Left lung (tissue), 10 donors: Measurements from ENCODE around the gene FGGY. TPM values are rescaled to one million over a fixed set of nuclear protein-coding genes. Genes with fewer than 3 reads are reported as not detected.
"Not testable (repeated sequence)": the region's sequence is repeated elsewhere in the genome, so short reads cannot be mapped to it uniquely, and the experiment has no call there.

Source experiments
- ATAC-seq: fragments of 200-7000 bp; cut with Tn5 transposase; one replicate; pipeline ENCODE4 v1.9.1; 2020; ENCODE audit warnings: moderate library complexity
- DNase-seq, 4 donors: peaks; one replicate each; pipeline ENCODE4 v3.0.0-alpha.2; 2013 to 2020
- H3K27ac ChIP-seq, 2 donors: fragments of 200-600 bp; sonication (generic) in 1 of 2; one replicate each; pipeline versions ENCODE4 v1.5.0 to v1.8.0; 2020 to 2021
- H3K27me3 ChIP-seq, 2 donors: fragments of 200-600 bp; sonication (generic) in 1 of 2; one replicate each; pipeline versions ENCODE4 v1.5.0 to v1.8.0; 2020 to 2021
- H3K36me3 ChIP-seq, 2 donors: fragments of 200-600 bp; sonication (generic) in 1 of 2; one replicate each; pipeline versions ENCODE4 v1.5.0 to v1.8.0; 2020 to 2021
- H3K4me1 ChIP-seq, 2 donors: fragments of 200-600 bp; one replicate each; pipeline ENCODE4 v1.8.0; 2021
- H3K4me3 ChIP-seq, 2 donors: fragments of 200-600 bp; sonication (generic) in 1 of 2; one replicate each; pipeline versions ENCODE4 v1.5.0 to v1.8.0; 2020 to 2021; ENCODE audit warnings: mild to moderate bottlenecking in 1 of 2
- H3K9me3 ChIP-seq, 2 donors: fragments of 200-600 bp; sonication (generic) in 1 of 2; one replicate each; pipeline versions ENCODE4 v1.5.0 to v1.8.0; 2020 to 2021
- CTCF ChIP-seq, 2 donors: fragments of 200-600 bp; sonication (generic) in 1 of 2; IDR thresholded peaks; one replicate each; pipeline versions ENCODE4 v1.5.0 to v1.8.0; 2021; ENCODE audit warnings: antibody characterized with exemption in 2 of 2
- intact Hi-C, 2 donors: fragments of 100-400 bp; cut with DNase I; formaldehyde crosslinking; loops; one replicate each; pipeline versions ENCODE4 v1.11.2 to v1.14.2; 2022
- polyA plus RNA-seq, 6 donors: library from polyadenylated mRNA; unstranded; fragments of 120-200 nt; gene quantifications; one replicate each; pipeline ENCODE4 v1.2.1, GENCODE V29; 2013; ENCODE audit not compliant: insufficient read length in 6 of 6
- total RNA-seq, 2 donors: library from RNA; stranded (reverse); fragmentation: NEBNext Ultra II Directional; extraction: Animal tissue kit (Norgen Biotek cat#: 25700); gene quantifications; one replicate each; pipeline ENCODE4 v1.2.1, GENCODE V29; 2021
- donor health status: DM: no; HTN: yes; CAD: no.
- donor health status: DM: no; HTN: no; CAD: no.

FGGY gene
- total and polyA plus RNA-seq, 8 donors = 13.5 to 22.7 (median 18.4) TPM

GRCh38 chr1:59579222-59579621 lies 282.3 kb downstream of the FGGY start:
- no peaks in the 10 kb centered on the region for H3K4me1 ChIP-seq
- no peak for TF ChIP-seq CTCF (IDR thresholded peaks at IDR 0.05)
- H3K36me3 ChIP-seq = no peaks in the 10 kb centered on the region
- no peak for DNase-seq
- no peak for ATAC-seq
- H3K27ac ChIP-seq = no peak overlapping the region
- intact Hi-C loops = no loop called here
- H3K4me3 ChIP-seq = no peak overlapping the region
- H3K27me3 ChIP-seq = no peaks in the 10 kb centered on the region
- H3K9me3 ChIP-seq = peaks cover 0 to 3% of the 10 kb centered on the region in 2 donors

- intact Hi-C loops = no loop called here
Measured at GRCh38 chr1:59580257-59580656, 283.4 kb downstream of the FGGY start.

GRCh38 chr1:59592410-59592809 lies 295.5 kb downstream of the FGGY start:
- H3K4me3 ChIP-seq, ATAC-seq, H3K36me3 ChIP-seq, H3K27me3 ChIP-seq, intact Hi-C loops, H3K9me3 ChIP-seq, DNase-seq, H3K27ac ChIP-seq: not testable (repeated sequence)
- peaks cover 2 to 17% of the 10 kb centered on the region in 2 donors for H3K4me1 ChIP-seq

More at GRCh38 chr1:59580257-59580656, 283.4 kb downstream of the FGGY start:
- TF ChIP-seq CTCF (IDR thresholded peaks at IDR 0.05) = no peak
- Histone ChIP-seq H3K36me3 (no peaks in the 10 kb centered on the region), H3K4me1 (no peaks in the 10 kb centered on the region), H3K27ac (peak overlapping the region in 1 of 2 donors; percentile 55), H3K9me3 (no peaks in the 10 kb centered on the region), H3K27me3 (no peaks in the 10 kb centered on the region), H3K4me3 (no peak overlapping the region)
- ATAC-seq (no peak), DNase-seq (no peak)

GRCh38 chr1:59592924-59593323 lies 296.0 kb downstream of the FGGY start:
- Histone ChIP-seq H3K9me3 (no peaks in the 10 kb centered on the region), H3K4me1 (peaks cover 2 to 17% of the 10 kb centered on the region in 2 donors), H3K36me3 (no peaks in the 10 kb centered on the region), H3K27ac (no peak overlapping the region), H3K27me3 (no peaks in the 10 kb centered on the region), H3K4me3 (no peak overlapping the region)
- no peak for TF ChIP-seq CTCF (IDR thresholded peaks at IDR 0.05)
- ATAC-seq (no peak), DNase-seq (no peak)
- intact Hi-C loops = no loop called here

- Histone ChIP-seq H3K27me3 (no peaks in the 10 kb centered on the region), H3K36me3 (no peaks in the 10 kb centered on the region), H3K4me3 (no peak overlapping the region), H3K27ac (no peak overlapping the region), H3K4me1 (peaks cover 2 to 17% of the 10 kb centered on the region in 2 donors), H3K9me3 (no peaks in the 10 kb centered on the region)
- ATAC-seq (no peak), DNase-seq (no peak)
- intact Hi-C loops = no loop called here
- TF ChIP-seq CTCF (IDR thresholded peaks at IDR 0.05) = no peak
Measured at GRCh38 chr1:59593798-59594790, 297.2 kb downstream of the FGGY start.
